Right lobe of liver (tissue), 6 donors: ENCODE results near the gene FGF22. TPM values are rescaled to one million over a fixed set of nuclear protein-coding genes. Genes with fewer than 3 reads are reported as not detected.

Experiments
- ATAC-seq, 4 donors: fragments of 200-7000 bp; cut with Tn5 transposase; one replicate each; pipeline ENCODE4 v1.9.1; 2020; ENCODE audit warnings: mild to moderate bottlenecking in 4 of 4, moderate library complexity in 4 of 4
- DNase-seq, 3 donors: peaks; one replicate each; pipeline ENCODE4 v3.0.0-alpha.2; 2020
- H3K27ac ChIP-seq, 3 donors: fragments of 200-600 bp; one replicate each; pipeline ENCODE4 v1.8.0; 2022
- H3K27me3 ChIP-seq, 2 donors: fragments of 200-600 bp; one replicate each; pipeline ENCODE4 v1.8.0; 2022
- H3K36me3 ChIP-seq, 4 donors: fragments of 200-600 bp; sonication (generic) in 1 of 4; one replicate each; pipeline versions ENCODE4 v1.5.1 to v1.8.0; 2017 to 2022; ENCODE audit warnings: control low read depth in 1 of 4
- H3K4me1 ChIP-seq, 4 donors: fragments of 200-600 bp; sonication (generic) in 1 of 4; one replicate each; pipeline versions ENCODE4 v1.5.1 to v1.8.0; 2017 to 2022; ENCODE audit warnings: control low read depth in 1 of 4
- H3K4me3 ChIP-seq, 3 donors: fragments of 200-600 bp; one replicate each; pipeline ENCODE4 v1.8.0; 2022
- H3K9me3 ChIP-seq, 4 donors: fragments of 200-600 bp; sonication (generic) in 1 of 4; one replicate each; pipeline versions ENCODE4 v1.5.1 to v1.8.0; 2017 to 2022; ENCODE audit warnings: control low read depth in 1 of 4
- CTCF ChIP-seq, 4 donors: fragments of 200-600 bp in 3 of 4; fragments of 450-650 bp in 1 of 4; IDR thresholded peaks; one replicate each; pipeline versions ENCODE4 v1.5.1 to v1.8.0; 2016 to 2022; ENCODE audit warnings: antibody characterized with exemption in 4 of 4, mild to moderate bottlenecking in 2 of 4
- POLR2A ChIP-seq: fragments of 450-650 bp; IDR thresholded peaks from one replicate; pipeline ENCODE4 v1.6.1; 2017; ENCODE audit warnings: antibody characterized with exemption, mild to moderate bottlenecking
- whole genome bisulfite sequencing: methylation state at CpG from one replicate; pipeline ENCODE4 v1.1.6; 2018; ENCODE audit warnings: low coverage, low lambda C conversion rate; ENCODE audit not compliant: insufficient coverage; ENCODE audit errors: missing lambda C conversion rate; 5-methylcytosine and 5-hydroxymethylcytosine counted together
- intact Hi-C, 2 donors: fragments of 100-400 bp; cut with DNase I; formaldehyde crosslinking; loops; one replicate each; pipeline versions ENCODE4 v1.11.2 to v1.14.1; 2022
- total RNA-seq, 6 experiments: library from RNA; depleted of rRNA in 2 of 6; stranded (reverse); fragments of >200 nt in 2 of 6; fragmentation: NEBNext Ultra II Directional in 3 of 6; extraction: Animal tissue kit (Norgen Biotek cat#: 25700) in 3 of 6; gene quantifications; one replicate each; pipeline versions ENCODE4 v1.1.0 to v1.2.4, GENCODE V29; 2016 to 2023
- donor health status: DM: no; HTN: yes; CAD: no.
- donor health status: DM: no; HTN: no; CAD: no.
- donor health status: DM: no; HTN: no; CAD: no.
- donor health status: DM: no; HTN: yes; CAD: no.
- donor health status: DM: no; HTN: yes; CAD: no.

Gene FGF22
- total RNA-seq, 6 experiments from 2014 or later: 0.15 TPM; not detected in 5

- intact Hi-C loops: no loop called here
- peaks cover 0 to 57% (median 23%) of the 10 kb centered on the region in 4 donors for H3K4me1 ChIP-seq
- 4% methylated on average over 7 of the region's 20 CpGs for WGBS
- no peaks in the 10 kb centered on the region for H3K9me3 ChIP-seq
- DNase-seq: peak; percentile 79 to 92 (median 92)
- ATAC-seq: peak; percentile 51 to 70 (median 65)
- no peaks in the 10 kb centered on the region for H3K27me3 ChIP-seq
- peak overlapping the region; percentile 79 to 95 (median 94) for H3K27ac ChIP-seq
- no peaks in the 10 kb centered on the region for H3K36me3 ChIP-seq
- TF ChIP-seq CTCF (IDR thresholded peaks at IDR 0.05): no peak
- peak; percentile 59 for TF ChIP-seq POLR2A
- H3K4me3 ChIP-seq: peak overlapping the region; percentile 94 to 99 (median 97)
Observed at GRCh38 chr19:660793-661426, 21.2 kb downstream of the FGF22 start.

GRCh38 chr19:661427-662196, 21.9 kb downstream of the FGF22 start:
- H3K4me3 ChIP-seq: peak overlapping the region; percentile 94 to 99 (median 97)
- 0% methylated on average over 20 of the region's 31 CpGs for WGBS
- H3K9me3 ChIP-seq: no peaks in the 10 kb centered on the region
- H3K27me3 ChIP-seq: no peaks in the 10 kb centered on the region
- H3K36me3 ChIP-seq: no peaks in the 10 kb centered on the region
- no peak for TF ChIP-seq POLR2A
- TF ChIP-seq CTCF (IDR thresholded peaks at IDR 0.05): no peak
- peak overlapping the region; percentile 79 to 95 (median 94) for H3K27ac ChIP-seq
- peak; percentile 17 to 47 (median 36) for ATAC-seq
- intact Hi-C loops: no loop called here
- peaks cover 0 to 57% (median 23%) of the 10 kb centered on the region in 4 donors for H3K4me1 ChIP-seq
- no peak for DNase-seq

DNA sequence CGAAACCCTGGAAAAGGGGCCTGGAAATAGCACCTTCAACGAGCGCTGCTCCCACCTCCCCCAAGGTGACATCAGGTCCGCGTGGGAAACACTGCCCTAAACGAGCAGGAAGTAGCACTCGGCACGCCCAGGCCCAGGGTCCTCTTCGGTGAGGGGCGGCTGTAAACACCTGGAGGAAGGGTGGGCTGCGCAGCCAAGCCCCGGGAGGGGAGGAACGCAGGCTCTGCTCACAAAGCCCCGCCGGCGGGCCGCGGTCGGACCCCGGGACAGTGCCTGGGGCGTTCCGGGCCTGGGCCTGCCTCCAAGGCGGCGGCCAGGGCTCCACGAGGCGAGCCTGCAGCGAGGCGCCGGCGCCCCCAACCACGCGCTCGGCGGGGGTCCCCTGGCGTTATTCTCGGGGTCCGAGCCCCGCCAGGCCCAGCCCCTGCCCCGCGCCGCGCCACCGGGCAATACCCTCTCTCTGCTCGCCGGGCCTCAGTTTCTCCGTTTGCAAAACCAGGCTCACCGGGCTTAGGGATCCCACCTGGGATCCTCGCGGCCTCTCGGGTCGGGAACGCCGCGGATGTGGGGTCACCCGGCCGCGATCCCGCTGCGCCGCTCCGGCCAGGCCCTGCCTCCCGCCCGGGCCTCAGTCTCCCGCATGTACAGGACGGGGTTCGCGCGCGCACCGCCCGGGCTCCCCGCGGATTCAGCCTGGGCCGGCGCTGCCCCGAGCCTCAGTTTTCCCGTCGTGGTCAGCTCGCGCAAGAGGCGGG, 22.7 kb downstream of the FGF22 start:
- H3K27ac ChIP-seq: peak overlapping the region; percentile 79 to 95 (median 94)
- H3K9me3 ChIP-seq: no peaks in the 10 kb centered on the region
- H3K4me3 ChIP-seq: peak overlapping the region; percentile 94 to 99 (median 97)
- WGBS: 0% methylated on average over 4 of the region's 81 CpGs
- no peak for TF ChIP-seq CTCF (IDR thresholded peaks at IDR 0.05)
- no peak for TF ChIP-seq POLR2A
- ATAC-seq: peak in 2 of 4 donors; percentile 5
- H3K36me3 ChIP-seq: no peaks in the 10 kb centered on the region
- intact Hi-C loops: no loop called here
- H3K4me1 ChIP-seq: peaks cover 0 to 50% (median 23%) of the 10 kb centered on the region in 4 donors
- H3K27me3 ChIP-seq: no peaks in the 10 kb centered on the region
- peak; percentile 71 to 79 (median 73) for DNase-seq

GRCh38 chr19:662962-663681, 23.4 kb downstream of the FGF22 start, which contains the start of gene RNF126:
Gene RNF126 (minus strand): TSS chr19:663214. CDS start chr19:663121, 93 bp downstream.
- peak within 1 kb of the TSS; percentile 89 to 95 (median 94) for H3K27ac ChIP-seq
- ATAC-seq (peak; percentile 65 to 82 (median 76)), DNase-seq (peak; percentile 92 to 94 (median 94))
- H3K4me3 ChIP-seq: peak within 1 kb of the TSS; percentile 94 to 99 (median 97)
- H3K9me3 ChIP-seq: no peaks in the 10 kb centered on the region
- intact Hi-C loops: no loop called here
- H3K4me1 ChIP-seq: peaks cover 0 to 43% (median 19%) of the 10 kb centered on the region in 4 donors
- TF ChIP-seq POLR2A (peak; percentile 80), CTCF (IDR thresholded peaks at IDR 0.05) (no peak)
- no peaks in the 10 kb centered on the region for H3K27me3 ChIP-seq
- no peaks in the 10 kb centered on the region for H3K36me3 ChIP-seq
- 2% methylated on average over 12 of the region's 97 CpGs for WGBS
